Stimulated activated CD8-positive, alpha-beta memory T cell treated with anti-CD3 and anti-CD28 coated beads, Interleukin-4, amount 100 ng/mL, for 4 hours (primary cell): ENCODE measurements around the gene LRRC19.

Experiments used
- DNase-seq, 2 donors: peaks; one replicate each; pipeline ENCODE4 v3.0.0-alpha.2; 2020; ENCODE audit warnings: low read depth in 2 of 2, low spot score in 1 of 2

LRRC19 gene

GRCh38 chr9:26955921-26956859, 49.3 kb downstream of the LRRC19 start, which contains the start of gene IFT74:
IFT74 (plus strand) TSS chr9:26956412; CDS start chr9:26961968, 5,556 bp downstream.
- DNase-seq: peak; percentile 81 to 89

- DNase-seq: no peak
Measured at GRCh38 chr9:26955222-26955903, 50.1 kb downstream of the LRRC19 start.

GRCh38 chr9:26954050-26954508, 51.4 kb downstream of the LRRC19 start:
- no peak for DNase-seq

GRCh38 chr9:26951794-26952193, 53.7 kb downstream of the LRRC19 start:
- no peak for DNase-seq

GRCh38 chr9:26950521-26950920, 55.0 kb downstream of the LRRC19 start:
- no peak for DNase-seq

GRCh38 chr9:26949637-26950069, 55.8 kb downstream of the LRRC19 start:
- no peak for DNase-seq

- no peak for DNase-seq
Measured at GRCh38 chr9:26947736-26948135, 57.7 kb downstream of the LRRC19 start.

GRCh38 chr9:26946753-26947727, 58.4 kb downstream of the LRRC19 start, which contains the start of gene PLAA:
PLAA (minus strand) TSS chr9:26947242; CDS start chr9:26947045, 197 bp downstream.
- peak; percentile 67 to 70 for DNase-seq

- DNase-seq: no peak
Measured at GRCh38 chr9:26945591-26945990, 59.9 kb downstream of the LRRC19 start.
